Sigmoid colon (tissue), 7 donors: ENCODE data around the gene GRIK4. TPM values are rescaled to one million over a fixed set of nuclear protein-coding genes. Genes with fewer than 3 reads are reported as not detected.
"Not testable (repeated sequence)": the region's sequence is repeated elsewhere in the genome, so short reads cannot be mapped to it uniquely, and the experiment has no call there.

Experiments used
- DNase-seq: peaks from one replicate; pipeline ENCODE4 v3.0.0-alpha.2; 2019
- H3K27ac ChIP-seq, 4 donors: fragments of 200-600 bp; sonication (generic); one replicate each; pipeline ENCODE4 v1.5.1; 2016 to 2019; ENCODE audit warnings: mild to moderate bottlenecking in 1 of 4
- H3K27me3 ChIP-seq, 3 donors: fragments of 200-600 bp; sonication (generic); one replicate each; pipeline ENCODE4 v1.5.1; 2019; ENCODE audit warnings: mild to moderate bottlenecking in 1 of 3
- H3K36me3 ChIP-seq, 4 donors: fragments of 200-600 bp; sonication (generic); one replicate each; pipeline ENCODE4 v1.5.1; 2016 to 2019
- H3K4me1 ChIP-seq, 4 donors: fragments of 200-600 bp; sonication (generic); one replicate each; pipeline ENCODE4 v1.5.1; 2017 to 2019
- H3K4me3 ChIP-seq, 4 donors: fragments of 200-600 bp; sonication (generic); one replicate each; pipeline ENCODE4 v1.5.1; 2017 to 2019; ENCODE audit warnings: mild to moderate bottlenecking in 2 of 4, moderate library complexity in 1 of 4
- H3K9me3 ChIP-seq, 4 donors: fragments of 200-600 bp in 3 of 4; sonication (generic) in 3 of 4; one replicate each; pipeline versions ENCODE4 v1.5.1 to v1.6.1; 2013 to 2019
- CTCF ChIP-seq, 4 experiments: fragments of 450-650 bp in 3 of 4; fragments of 200-600 bp in 1 of 4; IDR thresholded peaks; one replicate each; pipeline ENCODE4 v1.5.1; 2016 to 2019; ENCODE audit warnings: antibody characterized with exemption in 4 of 4, mild to moderate bottlenecking in 3 of 4, moderate library complexity in 2 of 4
- EP300 ChIP-seq, 4 donors: sonication (generic); formaldehyde crosslinking; IDR thresholded peaks; one replicate each; pipeline ENCODE4 v1.6.1; 2017; ENCODE audit warnings: antibody characterized with exemption in 4 of 4
- POLR2A ChIP-seq, 2 donors: fragments of 450-650 bp; IDR thresholded peaks; one replicate each; pipeline ENCODE4 v1.6.1; 2016; ENCODE audit warnings: antibody characterized with exemption in 2 of 2, mild to moderate bottlenecking in 2 of 2, moderate library complexity in 2 of 2
- POLR2AphosphoS5 ChIP-seq, 4 donors: sonication (generic); formaldehyde crosslinking; IDR thresholded peaks; one replicate each; pipeline ENCODE4 v1.6.1; 2017; ENCODE audit warnings: antibody characterized with exemption in 4 of 4
- WGBS, 2 donors: extraction: QIAGEN DNeasy Blood & Tissue Kit; methylation state at CpG; one replicate each; pipeline ENCODE4 v1.1.7; 2013; 5-methylcytosine and 5-hydroxymethylcytosine counted together
- intact Hi-C: fragments of 100-400 bp; cut with DNase I; formaldehyde crosslinking; loops from one replicate; pipeline ENCODE4 v1.15.1; 2023
- polyA plus RNA-seq, 3 donors: library from polyadenylated mRNA; stranded (reverse); fragments of 200-250 nt; gene quantifications; one replicate each; pipeline ENCODE4 v1.2.3, GENCODE V29; 2013
- total RNA-seq, 4 donors: library from RNA; depleted of rRNA; stranded (reverse); fragments of >200 nt; gene quantifications; one replicate each; pipeline ENCODE4 v1.1.0, GENCODE V29; 2016
- donor health status: healthy with polysubstance abuse.
- donor health status: Bipolar disorder and iron deficiency.
- donor health status: healthy.

The GRIK4 gene
- total and polyA plus RNA-seq, 7 donors: 0.10 to 0.36 (median 0.27) TPM; not detected in 4

GRCh38 chr11:121012091-121012490 is 500.5 kb downstream of the GRIK4 start:
- Histone ChIP-seq H3K36me3 (no peaks in the 10 kb centered on the region), H3K9me3 (no peaks in the 10 kb centered on the region), H3K27me3 (no peaks in the 10 kb centered on the region), H3K4me3 (no peak overlapping the region), H3K27ac (no peak overlapping the region), H3K4me1 (no peaks in the 10 kb centered on the region)
- intact Hi-C loops: no loop called here
- TF ChIP-seq CTCF (IDR thresholded peaks at IDR 0.05): no peak
- no peak for TF ChIP-seq EP300 (IDR thresholded peaks at IDR 0.05)
- no peak for TF ChIP-seq POLR2A (IDR thresholded peaks at IDR 0.05)
- TF ChIP-seq POLR2AphosphoS5 (IDR thresholded peaks at IDR 0.05): no peak
- no peak for DNase-seq
- 85 to 87% methylated on average over 1 of the region's 1 CpG for WGBS, 2 donors

- Histone ChIP-seq H3K27ac (no peak overlapping the region), H3K9me3 (no peaks in the 10 kb centered on the region), H3K36me3 (no peaks in the 10 kb centered on the region), H3K4me3 (no peak overlapping the region), H3K4me1 (peaks cover 0 to 5% (median 4%) of the 10 kb centered on the region in 4 donors), H3K27me3 (no peaks in the 10 kb centered on the region)
- no peak for DNase-seq
- TF ChIP-seq EP300 (IDR thresholded peaks at IDR 0.05) (no peak), CTCF (IDR thresholded peaks at IDR 0.05) (no peak), POLR2A (IDR thresholded peaks at IDR 0.05) (no peak), POLR2AphosphoS5 (IDR thresholded peaks at IDR 0.05) (no peak)
- 78 to 81% methylated on average over 1 of the region's 1 CpG for WGBS, 2 donors
- intact Hi-C loops: no loop called here
These were observed 507.2 kb downstream of the GRIK4 start for GRCh38 chr11:121018746-121019145.

GRCh38 chr11:121021718-121022117 is 510.2 kb downstream of the GRIK4 start:
- intact Hi-C loops, H3K4me3 ChIP-seq, H3K27me3 ChIP-seq, H3K36me3 ChIP-seq, H3K27ac ChIP-seq, H3K9me3 ChIP-seq, DNase-seq: not testable (repeated sequence)
- WGBS, 2 donors: 96% methylated on average over 36 of the region's 36 CpGs
- peaks cover 0 to 20% (median 17%) of the 10 kb centered on the region in 4 donors for H3K4me1 ChIP-seq

GRCh38 chr11:121023848-121024751 is 512.6 kb downstream of the GRIK4 start, which contains the start of gene TBCEL:
TBCEL (plus strand) TSS chr11:121024102; CDS start chr11:121045691, 21,589 bp downstream.
- no peak for TF ChIP-seq CTCF (IDR thresholded peaks at IDR 0.05)
- TF ChIP-seq EP300 (IDR thresholded peaks at IDR 0.05): peak in 1 of 4 donors; percentile 16
- no peak for TF ChIP-seq POLR2A (IDR thresholded peaks at IDR 0.05)
- peak in 3 of 4 donors; percentile 62 to 75 (median 73) for TF ChIP-seq POLR2AphosphoS5 (IDR thresholded peaks at IDR 0.05)
- peak; percentile 91 for DNase-seq
- no peaks in the 10 kb centered on the region for H3K36me3 ChIP-seq
- peaks cover 0 to 20% (median 17%) of the 10 kb centered on the region in 4 donors for H3K4me1 ChIP-seq
- no peaks in the 10 kb centered on the region for H3K27me3 ChIP-seq
- peak within 1 kb of the TSS; percentile 56 to 75 (median 73) for H3K27ac ChIP-seq
- no peaks in the 10 kb centered on the region for H3K9me3 ChIP-seq
- WGBS, 2 donors: 1% methylated on average over 54 of the region's 54 CpGs
- intact Hi-C loops: loop anchor here (2.0 kb wide), 1 partner anchor 37 kb away; no protein-coding TSS in a partner anchor
- H3K4me3 ChIP-seq: peak within 1 kb of the TSS; percentile 74 to 93 (median 86)

GRCh38 chr11:121024989-121025388 is 513.4 kb downstream of the GRIK4 start:
- intact Hi-C loops: loop anchor here (2.0 kb wide), 1 partner anchor 38 kb away; no protein-coding TSS in a partner anchor
- no peak for TF ChIP-seq POLR2A (IDR thresholded peaks at IDR 0.05)
- no peak for TF ChIP-seq EP300 (IDR thresholded peaks at IDR 0.05)
- no peak for TF ChIP-seq POLR2AphosphoS5 (IDR thresholded peaks at IDR 0.05)
- no peak for TF ChIP-seq CTCF (IDR thresholded peaks at IDR 0.05)
- Histone ChIP-seq H3K27ac (peak overlapping the region in 2 of 4 donors; percentile 75), H3K4me1 (peaks cover 0 to 20% (median 17%) of the 10 kb centered on the region in 4 donors), H3K9me3 (no peaks in the 10 kb centered on the region), H3K36me3 (no peaks in the 10 kb centered on the region), H3K4me3 (peak overlapping the region; percentile 74 to 93 (median 86)), H3K27me3 (no peaks in the 10 kb centered on the region)
- no peak for DNase-seq
- 59 to 64% methylated on average over 3 of the region's 3 CpGs for whole genome bisulfite sequencing, 2 donors
